ENCODE results near the gene PPP3R2.

PPP3R2 gene

GRCh38 chr9:101594796-101595195 lies at the start of gene PPP3R2:
Gene PPP3R2 (minus strand): TSS chr9:101594969. CDS start chr9:101594921, 48 bp downstream.
- DNase-seq (ENCODE audit: low spot score) = no peak

- DNase-seq (ENCODE audit: low spot score) = no peak
Measured at GRCh38 chr9:101639785-101640665, 45.3 kb upstream of the PPP3R2 start.

GRCh38 chr9:101639311-101639710 lies 44.5 kb upstream of the PPP3R2 start:
- no peak for DNase-seq (ENCODE audit: low spot score)

- DNase-seq (ENCODE audit: low spot score) = no peak
Measured at GRCh38 chr9:101636247-101636646, 41.5 kb upstream of the PPP3R2 start.

- no peak for DNase-seq (ENCODE audit: low spot score)
Measured at GRCh38 chr9:101635473-101635872, 40.7 kb upstream of the PPP3R2 start.

- no peak for DNase-seq (ENCODE audit: low spot score)
Measured at GRCh38 chr9:101634741-101635409, 40.1 kb upstream of the PPP3R2 start.

GRCh38 chr9:101632611-101633010 lies 37.8 kb upstream of the PPP3R2 start:
- no peak for DNase-seq (ENCODE audit: low spot score)

- no peak for DNase-seq (ENCODE audit: low spot score)
Measured at GRCh38 chr9:101631892-101632291, 37.1 kb upstream of the PPP3R2 start.

GRCh38 chr9:101629636-101630035 lies 34.9 kb upstream of the PPP3R2 start:
- no peak for DNase-seq (ENCODE audit: low spot score)

- DNase-seq (ENCODE audit: low spot score) = no peak
Measured at GRCh38 chr9:101628173-101628572, 33.4 kb upstream of the PPP3R2 start.

- DNase-seq (ENCODE audit: low spot score) = no peak
Measured at GRCh38 chr9:101626295-101626694, 31.5 kb upstream of the PPP3R2 start.

- DNase-seq (ENCODE audit: low spot score) = no peak
Measured at GRCh38 chr9:101625876-101626275, 31.1 kb upstream of the PPP3R2 start.

GRCh38 chr9:101620452-101620851 lies 25.7 kb upstream of the PPP3R2 start:
- peak; percentile 26 for DNase-seq (ENCODE audit: low spot score)

GRCh38 chr9:101618698-101619097 lies 23.9 kb upstream of the PPP3R2 start:
- DNase-seq (ENCODE audit: low spot score) = peak; percentile 41

- DNase-seq (ENCODE audit: low spot score) = no peak
Measured at GRCh38 chr9:101605547-101605946, 10.8 kb upstream of the PPP3R2 start.

- DNase-seq (ENCODE audit: low spot score) = no peak
Measured at GRCh38 chr9:101604296-101604695, 9.5 kb upstream of the PPP3R2 start.

- peak; percentile 53 for DNase-seq (ENCODE audit: low spot score)
Measured at GRCh38 chr9:101601904-101602765, 7.4 kb upstream of the PPP3R2 start.

- DNase-seq (ENCODE audit: low spot score) = no peak
Measured at GRCh38 chr9:101593345-101593744, 1.4 kb downstream of the PPP3R2 start.

GRCh38 chr9:101592788-101593187 lies 2.0 kb downstream of the PPP3R2 start:
- DNase-seq (ENCODE audit: low spot score) = no peak

GRCh38 chr9:101591787-101592446 lies 2.9 kb downstream of the PPP3R2 start:
- no peak for DNase-seq (ENCODE audit: low spot score)

- no peak for DNase-seq (ENCODE audit: low spot score)
Measured at GRCh38 chr9:101590901-101591300, 3.9 kb downstream of the PPP3R2 start.

- peak; percentile 87 for DNase-seq (ENCODE audit: low spot score)
Measured at GRCh38 chr9:101590074-101590473, 4.7 kb downstream of the PPP3R2 start.
